Esophagus squamous epithelium (tissue), 4 donors: ENCODE measurements around the gene PARD3.

ENCODE experiments used
- POLR2A ChIP-seq, 4 donors: fragments of 450-650 bp; IDR thresholded peaks; one replicate each; pipeline ENCODE4 v1.6.1; 2017; ENCODE audit warnings: antibody characterized with exemption in 4 of 4, mild to moderate bottlenecking in 4 of 4, moderate library complexity in 3 of 4
- TF ChIP-seq, protein P1 (sequence below), 6 experiments: fragments of 450-650 bp in 4 of 6; fragments of 200-600 bp in 2 of 6; sonication (generic) in 2 of 6; IDR thresholded peaks; one replicate each; pipeline ENCODE4 v1.5.1; 2016 to 2019; ENCODE audit warnings: antibody characterized with exemption in 6 of 6, mild to moderate bottlenecking in 4 of 6, moderate library complexity in 4 of 6

DNA sequence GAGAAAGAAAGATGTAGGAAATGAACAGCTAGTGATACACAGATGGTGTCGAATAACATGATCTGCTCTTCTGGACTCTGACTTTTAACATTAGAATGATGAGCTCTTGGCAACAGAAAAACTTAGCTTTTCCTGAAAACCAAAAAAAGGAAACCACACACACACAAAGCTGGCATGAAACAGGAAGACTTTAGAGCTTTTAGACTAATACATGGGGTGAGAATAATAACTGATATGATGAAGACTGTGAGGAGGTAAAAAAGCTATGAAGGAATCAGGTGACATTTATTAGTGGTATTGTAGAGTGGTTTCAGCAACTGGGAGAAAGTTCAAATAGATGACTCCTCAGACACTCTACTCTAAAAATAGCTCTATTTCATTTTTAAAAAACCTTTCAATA is 491.9 kb downstream of the PARD3 start:
- TF ChIP-seq POLR2A (IDR thresholded peaks at IDR 0.05) = no peak
- TF ChIP-seq, protein P1, sequence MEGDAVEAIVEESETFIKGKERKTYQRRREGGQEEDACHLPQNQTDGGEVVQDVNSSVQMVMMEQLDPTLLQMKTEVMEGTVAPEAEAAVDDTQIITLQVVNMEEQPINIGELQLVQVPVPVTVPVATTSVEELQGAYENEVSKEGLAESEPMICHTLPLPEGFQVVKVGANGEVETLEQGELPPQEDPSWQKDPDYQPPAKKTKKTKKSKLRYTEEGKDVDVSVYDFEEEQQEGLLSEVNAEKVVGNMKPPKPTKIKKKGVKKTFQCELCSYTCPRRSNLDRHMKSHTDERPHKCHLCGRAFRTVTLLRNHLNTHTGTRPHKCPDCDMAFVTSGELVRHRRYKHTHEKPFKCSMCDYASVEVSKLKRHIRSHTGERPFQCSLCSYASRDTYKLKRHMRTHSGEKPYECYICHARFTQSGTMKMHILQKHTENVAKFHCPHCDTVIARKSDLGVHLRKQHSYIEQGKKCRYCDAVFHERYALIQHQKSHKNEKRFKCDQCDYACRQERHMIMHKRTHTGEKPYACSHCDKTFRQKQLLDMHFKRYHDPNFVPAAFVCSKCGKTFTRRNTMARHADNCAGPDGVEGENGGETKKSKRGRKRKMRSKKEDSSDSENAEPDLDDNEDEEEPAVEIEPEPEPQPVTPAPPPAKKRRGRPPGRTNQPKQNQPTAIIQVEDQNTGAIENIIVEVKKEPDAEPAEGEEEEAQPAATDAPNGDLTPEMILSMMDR (IDR thresholded peaks at IDR 0.05) = no peak
